ENCODE measurements around the gene CA4.

DNA sequence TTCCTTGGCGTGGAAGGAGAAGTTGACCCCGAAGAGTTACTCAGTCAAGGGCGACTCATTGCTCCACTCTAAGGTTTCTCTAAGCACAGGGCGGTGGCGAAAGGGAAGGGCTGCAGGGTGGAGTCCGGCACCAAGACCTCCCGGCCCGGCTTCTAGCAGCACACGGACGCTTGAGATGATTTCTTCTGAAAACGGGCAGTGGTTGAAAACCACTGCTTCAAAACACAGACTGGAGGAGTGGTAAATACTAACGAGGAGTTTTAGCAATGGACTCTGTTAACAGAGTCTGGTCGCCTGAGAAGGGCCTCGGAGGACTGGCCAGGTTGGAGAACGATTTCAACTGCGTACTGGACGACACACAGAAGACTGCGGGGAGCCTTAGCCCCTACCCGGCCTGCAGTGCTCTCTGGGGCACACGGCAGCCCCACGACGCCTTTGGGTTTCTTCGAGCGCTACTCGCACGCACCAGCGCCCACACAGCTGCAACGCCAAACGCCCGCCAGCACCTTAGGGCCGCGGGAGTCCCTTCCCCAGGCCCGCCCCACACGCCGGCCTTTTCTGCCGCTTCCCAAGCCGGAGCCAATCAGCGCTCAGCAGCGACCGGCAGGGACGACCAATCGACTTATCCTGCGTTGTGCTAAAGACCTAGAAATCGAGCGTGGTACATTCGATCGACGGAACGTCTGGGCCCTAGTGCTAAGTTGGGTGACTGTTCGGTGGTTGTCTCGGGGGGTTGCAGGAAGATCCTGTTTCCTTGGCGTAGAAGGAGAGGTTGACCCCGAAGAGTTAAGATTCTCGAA, 14.4 kb upstream of the CA4 start:
- TF ChIP-seq CBX8 (IDR thresholded peaks at IDR 0.05) (no peak), POLR2A (IDR thresholded peaks at IDR 0.05; ENCODE audit: low read length) (peak; percentile 89), POLR2AphosphoS2 (conservative IDR thresholded peaks at IDR 0.05; ENCODE audit: low read length) (no peak), ZC3H11A (IDR thresholded peaks at IDR 0.05) (no peak)
